Stimulated activated CD4-positive, alpha-beta T cell treated with anti-CD3 and anti-CD28 coated beads, Interleukin-1b, Interleukin-23, amount 100 ng/mL, for 4 hours (primary cell): Measurements from ENCODE around the gene HIVEP2.

Source experiments
- DNase-seq, 2 donors: peaks; one replicate each; pipeline ENCODE4 v3.0.0-alpha.2; 2020; ENCODE audit warnings: low read depth in 2 of 2

HIVEP2 gene

GRCh38 chr6:142786476-142786875 is 158.5 kb downstream of the HIVEP2 start:
- no peak for DNase-seq

GRCh38 chr6:142784344-142784743 is 160.6 kb downstream of the HIVEP2 start:
- DNase-seq = no peak

- no peak for DNase-seq
These were observed 161.5 kb downstream of the HIVEP2 start for GRCh38 chr6:142783499-142783898.

GRCh38 chr6:142781129-142781528 is 163.8 kb downstream of the HIVEP2 start:
- DNase-seq = no peak

GRCh38 chr6:142773859-142774648 is 170.9 kb downstream of the HIVEP2 start:
- no peak for DNase-seq

- no peak for DNase-seq
These were observed 171.7 kb downstream of the HIVEP2 start for GRCh38 chr6:142773324-142773723.

- no peak for DNase-seq
These were observed 173.8 kb downstream of the HIVEP2 start for GRCh38 chr6:142771162-142771561.

- DNase-seq = no peak
These were observed 179.7 kb downstream of the HIVEP2 start for GRCh38 chr6:142765306-142765705.

GRCh38 chr6:142764311-142764710 is 180.7 kb downstream of the HIVEP2 start:
- DNase-seq = no peak

- DNase-seq = no peak
These were observed 181.8 kb downstream of the HIVEP2 start for GRCh38 chr6:142763205-142763604.

GRCh38 chr6:142761756-142762155 is 183.2 kb downstream of the HIVEP2 start:
- no peak for DNase-seq

GRCh38 chr6:142760152-142760551 is 184.8 kb downstream of the HIVEP2 start:
- DNase-seq = no peak

- DNase-seq = no peak
These were observed 186.3 kb downstream of the HIVEP2 start for GRCh38 chr6:142758629-142759025.

- DNase-seq = no peak
These were observed 186.9 kb downstream of the HIVEP2 start for GRCh38 chr6:142757852-142758628.

- DNase-seq = no peak
These were observed 188.8 kb downstream of the HIVEP2 start for GRCh38 chr6:142756215-142756630.

- DNase-seq = no peak
These were observed 191.8 kb downstream of the HIVEP2 start for GRCh38 chr6:142753196-142753595.

- no peak for DNase-seq
These were observed 192.6 kb downstream of the HIVEP2 start for GRCh38 chr6:142752348-142752747.

- DNase-seq = no peak
These were observed 193.5 kb downstream of the HIVEP2 start for GRCh38 chr6:142751452-142751851.

GRCh38 chr6:142750998-142751397 is 194.0 kb downstream of the HIVEP2 start:
- DNase-seq = no peak

- no peak for DNase-seq
These were observed 195.4 kb downstream of the HIVEP2 start for GRCh38 chr6:142749556-142749955.

GRCh38 chr6:142746524-142746923 is 198.5 kb downstream of the HIVEP2 start:
- peak; percentile 11 to 15 for DNase-seq

GRCh38 chr6:142744836-142745235 is 200.1 kb downstream of the HIVEP2 start:
- DNase-seq = no peak

- DNase-seq = no peak
These were observed 204.5 kb downstream of the HIVEP2 start for GRCh38 chr6:142740449-142740848.
